NCI-H2196 (cell line): ENCODE results near the gene TMEM147.

ENCODE experiments used
- DNase-seq: peaks from one replicate; lab custom pipeline; 2025; ENCODE audit not compliant: unreplicated experiment; lab: John Stamatoyannopoulos, UW

The TMEM147 gene

DNA sequence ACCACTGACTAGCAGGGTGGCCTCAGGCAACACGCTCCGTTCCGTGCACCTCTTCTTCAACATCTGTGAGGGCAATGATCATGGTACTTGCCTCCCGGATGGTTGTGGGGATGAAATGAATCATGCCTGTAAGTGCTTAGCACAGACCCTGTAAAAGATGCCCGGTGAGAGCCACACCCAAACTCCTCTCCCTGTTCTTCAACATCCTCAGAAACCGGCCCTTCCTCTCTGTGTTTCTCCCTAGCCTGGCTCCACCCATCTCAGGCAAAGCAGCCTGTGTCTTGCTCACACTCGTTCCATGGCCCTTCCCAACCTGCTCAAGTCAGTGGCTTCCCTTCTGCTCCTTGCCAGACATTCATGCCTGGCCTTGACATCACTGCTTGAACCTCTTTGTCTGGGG, 26.1 kb upstream of the TMEM147 start:
- DNase-seq, result no peak

- DNase-seq, result no peak
These were observed 24.2 kb upstream of the TMEM147 start for GRCh38 chr19:35521124-35521743.

DNA sequence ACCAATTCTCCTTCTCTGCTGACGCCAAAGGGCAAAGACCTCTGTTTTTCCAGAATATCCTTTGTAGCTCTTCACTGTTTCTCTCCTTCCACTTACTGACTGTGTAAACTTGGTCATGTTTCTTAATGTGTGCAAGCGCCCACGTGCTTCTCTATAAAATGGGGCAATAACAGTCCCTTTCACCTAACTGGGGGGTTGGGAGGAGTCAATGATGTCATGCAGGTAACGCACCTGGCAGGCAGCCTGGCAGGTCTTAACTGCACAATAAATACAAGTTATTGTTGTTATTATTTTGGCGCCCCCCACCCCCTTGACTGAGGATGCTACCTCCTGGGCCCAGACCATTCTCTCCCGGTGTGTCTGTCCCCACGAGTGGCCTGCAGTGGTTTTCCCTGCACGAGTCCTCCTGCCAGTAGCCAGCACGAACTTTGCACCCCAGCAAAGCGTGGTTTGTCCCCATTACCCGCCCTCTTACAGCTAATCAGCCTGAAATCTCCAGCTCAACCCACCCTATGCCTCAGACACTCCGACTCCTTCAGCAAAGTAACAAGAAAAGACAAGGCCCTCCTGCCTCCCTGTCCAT, 22.6 kb upstream of the TMEM147 start:
- no peak for DNase-seq

DNA sequence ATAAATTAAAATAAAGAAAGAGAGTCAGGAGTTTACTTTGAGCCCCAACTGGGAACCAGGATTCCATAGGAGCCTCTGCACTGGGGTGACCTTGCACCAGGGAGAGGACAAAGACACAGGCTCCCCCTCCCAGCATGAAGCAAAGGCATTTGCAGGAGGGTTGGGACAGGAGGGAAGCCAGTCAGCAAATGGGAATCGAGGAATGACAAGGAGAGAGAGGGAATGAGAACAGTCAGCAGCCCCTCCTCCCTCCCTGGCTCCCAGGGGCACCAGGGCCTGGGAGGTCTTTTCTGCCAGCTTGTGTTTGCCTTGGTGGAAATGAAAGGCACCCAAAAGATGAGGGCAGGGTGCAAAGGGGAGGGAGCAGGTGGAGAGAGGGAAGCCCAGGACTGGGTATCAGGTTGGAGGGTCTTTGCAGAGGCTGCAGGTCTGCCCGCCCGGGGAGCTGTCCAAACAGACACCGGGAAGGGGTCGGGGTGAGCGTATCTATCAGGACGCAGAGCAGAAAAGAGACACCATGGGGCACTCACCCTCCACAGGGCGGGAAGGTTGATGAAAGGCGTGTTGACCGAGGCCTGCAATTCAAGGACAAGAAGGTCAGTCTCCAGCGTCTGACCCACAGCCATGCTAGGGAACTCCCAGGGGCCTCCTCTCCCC, 21.1 kb upstream of the TMEM147 start:
- no peak for DNase-seq

- no peak for DNase-seq
These were observed 19.6 kb upstream of the TMEM147 start for GRCh38 chr19:35525873-35526272.

GRCh38 chr19:35528218-35529038, 17.0 kb upstream of the TMEM147 start, which contains the start of gene SBSN:
TSS of gene SBSN (minus strand) at chr19:35528311. CDS start at chr19:35528281, 30 bp downstream.
- no peak for DNase-seq

- DNase-seq, result no peak
These were observed 15.9 kb upstream of the TMEM147 start for GRCh38 chr19:35529241-35530218.

DNA sequence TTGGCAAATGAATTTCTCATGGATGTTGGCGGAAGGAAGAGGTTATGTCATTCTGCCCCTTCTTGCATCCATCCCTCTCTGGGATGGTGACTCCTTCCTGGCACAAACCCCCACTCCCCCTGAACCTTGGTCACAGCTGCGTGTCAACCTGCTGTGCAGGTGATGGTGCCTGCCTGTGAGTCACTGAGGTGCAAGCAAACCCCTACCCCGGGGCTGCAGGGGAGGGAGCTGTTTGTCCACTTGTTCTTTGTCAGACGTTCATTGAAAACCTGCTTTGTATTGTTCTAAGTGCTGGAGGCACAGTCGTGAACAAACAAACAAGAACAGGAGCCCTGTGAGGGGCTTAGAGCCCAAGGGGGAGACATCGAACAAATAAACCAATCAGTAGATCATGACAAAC, 14.1 kb upstream of the TMEM147 start:
- DNase-seq, result no peak

GRCh38 chr19:35533201-35533821, 12.1 kb upstream of the TMEM147 start, which contains the start of gene GAPDHS:
TSS of gene GAPDHS (plus strand) at chr19:35533456. CDS start at chr19:35533528, 72 bp downstream.
- no peak for DNase-seq

- no peak for DNase-seq
These were observed 11.5 kb upstream of the TMEM147 start for GRCh38 chr19:35533822-35534392.

- no peak for DNase-seq
These were observed 10.5 kb upstream of the TMEM147 start for GRCh38 chr19:35534803-35535480.

GRCh38 chr19:35539314-35539713, 6.1 kb upstream of the TMEM147 start:
- DNase-seq, result no peak

- no peak for DNase-seq
These were observed 5.6 kb upstream of the TMEM147 start for GRCh38 chr19:35539850-35540249.

DNA sequence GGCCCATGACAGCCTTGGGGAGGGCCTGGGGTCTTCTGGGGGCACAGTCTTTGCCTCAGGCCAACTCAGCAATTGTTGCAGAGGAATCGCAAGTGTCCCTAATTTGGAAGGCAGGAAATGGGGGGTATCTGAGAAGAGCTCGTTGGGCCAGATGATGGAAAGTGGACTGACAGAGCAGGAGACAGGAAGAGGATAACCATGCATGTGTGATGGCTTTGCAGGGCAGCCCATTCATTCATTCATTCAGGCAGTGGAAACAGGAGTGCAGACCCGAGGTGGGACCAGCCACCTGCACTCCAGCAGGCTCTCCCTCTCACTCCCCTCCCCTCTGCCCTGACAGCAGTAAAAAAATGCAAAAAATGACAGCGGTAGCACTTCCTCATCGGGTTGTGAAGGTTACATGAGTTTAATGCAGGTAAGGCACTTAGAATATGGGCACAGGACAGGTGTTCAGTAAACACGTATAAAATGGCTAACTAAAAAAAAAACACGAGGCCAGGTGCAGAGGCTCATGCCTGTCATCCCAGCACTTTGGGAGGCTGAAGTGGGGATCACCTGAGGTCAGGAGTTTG, 5.0 kb upstream of the TMEM147 start:
- DNase-seq, result no peak

DNA sequence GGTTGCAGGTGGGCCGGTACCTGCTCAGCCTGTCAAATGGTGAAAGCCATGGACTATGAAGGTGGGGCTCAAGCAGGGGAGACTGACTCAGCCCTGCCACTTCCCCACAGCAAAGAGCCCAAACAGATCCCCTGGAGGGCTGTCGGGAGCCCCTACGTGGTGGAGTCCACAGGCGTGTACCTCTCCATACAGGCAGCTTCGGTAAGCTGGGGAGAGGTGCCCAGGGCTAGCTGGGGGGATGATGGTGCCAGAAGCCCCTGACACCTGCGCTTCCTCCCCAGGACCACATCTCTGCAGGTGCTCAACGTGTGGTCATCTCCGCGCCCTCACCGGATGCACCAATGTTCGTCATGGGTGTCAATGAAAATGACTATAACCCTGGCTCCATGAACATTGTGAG, 3.2 kb upstream of the TMEM147 start:
- DNase-seq, result no peak

GRCh38 chr19:35543280-35544109, 1.9 kb upstream of the TMEM147 start:
- DNase-seq, result no peak

GRCh38 chr19:35544110-35544802, 1.2 kb upstream of the TMEM147 start:
- no peak for DNase-seq
